ENCODE results near the gene COBLL1.

Gene COBLL1

GRCh38 chr2:164681009-164681408 is 160.6 kb downstream of the COBLL1 start:
- no peak overlapping the region for H3K4me3 ChIP-seq (ENCODE audit: severe bottlenecking)
- no peak for TF ChIP-seq CTCF (IDR thresholded peaks at IDR 0.05; ENCODE audit: poor library complexity, severe bottlenecking)
- H3K36me3 ChIP-seq (ENCODE audit: low read depth), result peaks cover 13% of the 10 kb centered on the region; the same call in 1 of the 2 replicates
- no peaks in the 10 kb centered on the region for H3K4me1 ChIP-seq (ENCODE audit: insufficient read depth, poor library complexity, severe bottlenecking)
- no peaks in the 10 kb centered on the region for H3K27me3 ChIP-seq (ENCODE audit: insufficient read depth, poor library complexity, severe bottlenecking)
- ATAC-seq (ENCODE audit: low read depth) (no peak), DNase-seq (ENCODE audit: low spot score) (no peak)
- no peaks in the 10 kb centered on the region for H3K9me3 ChIP-seq (ENCODE audit: severe bottlenecking)
- H3K27ac ChIP-seq (ENCODE audit: poor library complexity, severe bottlenecking), result no peak overlapping the region

- H3K9me3 ChIP-seq (ENCODE audit: severe bottlenecking), result no peaks in the 10 kb centered on the region
- H3K4me3 ChIP-seq (ENCODE audit: severe bottlenecking), result no peak overlapping the region
- H3K27me3 ChIP-seq (ENCODE audit: insufficient read depth, poor library complexity, severe bottlenecking), result no peaks in the 10 kb centered on the region
- no peak overlapping the region for H3K27ac ChIP-seq (ENCODE audit: poor library complexity, severe bottlenecking)
- no peaks in the 10 kb centered on the region for H3K4me1 ChIP-seq (ENCODE audit: insufficient read depth, poor library complexity, severe bottlenecking)
- no peaks in the 10 kb centered on the region for H3K36me3 ChIP-seq (ENCODE audit: low read depth)
- ATAC-seq (ENCODE audit: low read depth) (no peak), DNase-seq (ENCODE audit: low spot score) (no peak)
- TF ChIP-seq CTCF (IDR thresholded peaks at IDR 0.05; ENCODE audit: poor library complexity, severe bottlenecking), result no peak
Measured at GRCh38 chr2:164678631-164679149, 162.9 kb downstream of the COBLL1 start.

- Histone ChIP-seq H3K27ac (ENCODE audit: poor library complexity, severe bottlenecking) (no peak overlapping the region), H3K4me1 (ENCODE audit: insufficient read depth, poor library complexity, severe bottlenecking) (no peaks in the 10 kb centered on the region), H3K36me3 (ENCODE audit: low read depth) (no peaks in the 10 kb centered on the region), H3K4me3 (ENCODE audit: severe bottlenecking) (no peak overlapping the region), H3K9me3 (ENCODE audit: severe bottlenecking) (no peaks in the 10 kb centered on the region), H3K27me3 (ENCODE audit: insufficient read depth, poor library complexity, severe bottlenecking) (no peaks in the 10 kb centered on the region)
- DNase-seq (ENCODE audit: low spot score) (no peak), ATAC-seq (ENCODE audit: low read depth) (no peak)
- TF ChIP-seq CTCF (IDR thresholded peaks at IDR 0.05; ENCODE audit: poor library complexity, severe bottlenecking), result no peak
Measured at GRCh38 chr2:164677733-164678132, 163.9 kb downstream of the COBLL1 start.

- no peak for TF ChIP-seq CTCF (IDR thresholded peaks at IDR 0.05; ENCODE audit: poor library complexity, severe bottlenecking)
- DNase-seq (ENCODE audit: low spot score) (no peak), ATAC-seq (ENCODE audit: low read depth) (no peak)
- Histone ChIP-seq H3K4me3 (ENCODE audit: severe bottlenecking) (no peak overlapping the region), H3K27ac (ENCODE audit: poor library complexity, severe bottlenecking) (no peak overlapping the region), H3K36me3 (ENCODE audit: low read depth) (no peaks in the 10 kb centered on the region), H3K27me3 (ENCODE audit: insufficient read depth, poor library complexity, severe bottlenecking) (no peaks in the 10 kb centered on the region), H3K4me1 (ENCODE audit: insufficient read depth, poor library complexity, severe bottlenecking) (no peaks in the 10 kb centered on the region), H3K9me3 (ENCODE audit: severe bottlenecking) (no peaks in the 10 kb centered on the region)
Measured at GRCh38 chr2:164677271-164677670, 164.4 kb downstream of the COBLL1 start.

GRCh38 chr2:164675687-164676086 is 165.9 kb downstream of the COBLL1 start:
- DNase-seq (ENCODE audit: low spot score), result no peak
- no peak for TF ChIP-seq CTCF (IDR thresholded peaks at IDR 0.05; ENCODE audit: poor library complexity, severe bottlenecking)

More at GRCh38 chr2:164675687-164676086, 165.9 kb downstream of the COBLL1 start:
- H3K27ac ChIP-seq (ENCODE audit: poor library complexity, severe bottlenecking), result no peak overlapping the region
- no peaks in the 10 kb centered on the region for H3K9me3 ChIP-seq (ENCODE audit: severe bottlenecking)
- H3K4me3 ChIP-seq (ENCODE audit: severe bottlenecking), result no peak overlapping the region
- H3K36me3 ChIP-seq (ENCODE audit: low read depth), result no peaks in the 10 kb centered on the region
- no peaks in the 10 kb centered on the region for H3K27me3 ChIP-seq (ENCODE audit: insufficient read depth, poor library complexity, severe bottlenecking)
- H3K4me1 ChIP-seq (ENCODE audit: insufficient read depth, poor library complexity, severe bottlenecking), result no peaks in the 10 kb centered on the region
- no peak for ATAC-seq (ENCODE audit: low read depth)

Measured in RWPE2 (cell line).